Upper lobe of right lung (tissue), 1 donor: ENCODE data around the gene PIP4K2A. TPM values are rescaled to one million over a fixed set of nuclear protein-coding genes. Genes with fewer than 3 reads are reported as not detected.

Source experiments
- ATAC-seq: fragments of 200-7000 bp; cut with Tn5 transposase; one replicate; pipeline ENCODE4 v1.9.1; 2020; ENCODE audit warnings: mild to moderate bottlenecking, moderate library complexity
- DNase-seq: peaks from one replicate; pipeline ENCODE4 v3.0.0-alpha.2; 2020
- H3K27ac ChIP-seq: fragments of 200-600 bp; one replicate; pipeline ENCODE4 v1.8.0; 2022
- H3K27me3 ChIP-seq: fragments of 200-600 bp; one replicate; pipeline ENCODE4 v1.8.0; 2022; ENCODE audit warnings: mild to moderate bottlenecking
- H3K36me3 ChIP-seq: fragments of 200-600 bp; one replicate; pipeline ENCODE4 v1.8.0; 2022
- H3K4me1 ChIP-seq: fragments of 200-600 bp; one replicate; pipeline ENCODE4 v1.8.0; 2022
- H3K4me3 ChIP-seq: fragments of 200-600 bp; one replicate; pipeline ENCODE4 v1.8.0; 2022; ENCODE audit warnings: mild to moderate bottlenecking
- H3K9me3 ChIP-seq: fragments of 200-600 bp; one replicate; pipeline ENCODE4 v1.8.0; 2022
- intact Hi-C: fragments of 100-400 bp; cut with DNase I; formaldehyde crosslinking; loops from one replicate; pipeline ENCODE4 v1.11.0; 2022
- total RNA-seq: library from RNA; stranded (reverse); fragmentation: NEBNext Ultra II Directional; extraction: Animal tissue kit (Norgen Biotek cat#: 25700); gene quantifications from one replicate; pipeline ENCODE4 v1.2.1, GENCODE V29; 2021
- TF ChIP-seq, protein P1 (sequence below): fragments of 200-600 bp; IDR thresholded peaks from one replicate; pipeline ENCODE4 v1.8.0; 2022; ENCODE audit warnings: antibody characterized with exemption
- donor health status: DM: no; HTN: yes; CAD: no; lungs with severe emphysema.

Gene PIP4K2A
- total RNA-seq, 1 donor from 2014 or later, result 61.2 TPM

DNA sequence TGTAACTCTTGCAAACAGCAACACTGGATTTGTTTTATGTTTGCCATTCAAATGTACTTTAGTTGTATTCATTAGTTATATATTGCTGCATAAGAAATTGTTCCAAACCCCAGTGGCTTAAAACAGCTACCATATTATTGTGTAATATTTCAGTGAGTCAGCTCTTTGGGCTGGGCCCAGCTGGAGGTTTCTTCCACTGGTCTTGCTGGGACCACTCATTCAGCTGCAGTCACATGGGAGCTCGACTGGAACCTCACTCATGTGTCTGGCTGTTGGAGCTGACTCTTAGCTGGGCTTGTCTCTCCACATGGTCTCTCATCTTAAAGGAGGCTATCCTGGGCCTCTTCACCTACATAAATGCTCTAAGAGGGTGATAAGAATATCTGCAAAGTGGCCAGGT lies 23.2 kb upstream of the PIP4K2A start:
- no peaks in the 10 kb centered on the region for H3K9me3 ChIP-seq
- H3K27ac ChIP-seq, result no peak overlapping the region
- H3K4me3 ChIP-seq, result no peak overlapping the region
- no peaks in the 10 kb centered on the region for H3K4me1 ChIP-seq
- ATAC-seq, result peak; percentile 62
- intact Hi-C loops, result no loop called here
- H3K36me3 ChIP-seq, result no peaks in the 10 kb centered on the region
- DNase-seq, result no peak
- H3K27me3 ChIP-seq, result no peaks in the 10 kb centered on the region
- TF ChIP-seq, protein P1, sequence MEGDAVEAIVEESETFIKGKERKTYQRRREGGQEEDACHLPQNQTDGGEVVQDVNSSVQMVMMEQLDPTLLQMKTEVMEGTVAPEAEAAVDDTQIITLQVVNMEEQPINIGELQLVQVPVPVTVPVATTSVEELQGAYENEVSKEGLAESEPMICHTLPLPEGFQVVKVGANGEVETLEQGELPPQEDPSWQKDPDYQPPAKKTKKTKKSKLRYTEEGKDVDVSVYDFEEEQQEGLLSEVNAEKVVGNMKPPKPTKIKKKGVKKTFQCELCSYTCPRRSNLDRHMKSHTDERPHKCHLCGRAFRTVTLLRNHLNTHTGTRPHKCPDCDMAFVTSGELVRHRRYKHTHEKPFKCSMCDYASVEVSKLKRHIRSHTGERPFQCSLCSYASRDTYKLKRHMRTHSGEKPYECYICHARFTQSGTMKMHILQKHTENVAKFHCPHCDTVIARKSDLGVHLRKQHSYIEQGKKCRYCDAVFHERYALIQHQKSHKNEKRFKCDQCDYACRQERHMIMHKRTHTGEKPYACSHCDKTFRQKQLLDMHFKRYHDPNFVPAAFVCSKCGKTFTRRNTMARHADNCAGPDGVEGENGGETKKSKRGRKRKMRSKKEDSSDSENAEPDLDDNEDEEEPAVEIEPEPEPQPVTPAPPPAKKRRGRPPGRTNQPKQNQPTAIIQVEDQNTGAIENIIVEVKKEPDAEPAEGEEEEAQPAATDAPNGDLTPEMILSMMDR, result no peak

DNA sequence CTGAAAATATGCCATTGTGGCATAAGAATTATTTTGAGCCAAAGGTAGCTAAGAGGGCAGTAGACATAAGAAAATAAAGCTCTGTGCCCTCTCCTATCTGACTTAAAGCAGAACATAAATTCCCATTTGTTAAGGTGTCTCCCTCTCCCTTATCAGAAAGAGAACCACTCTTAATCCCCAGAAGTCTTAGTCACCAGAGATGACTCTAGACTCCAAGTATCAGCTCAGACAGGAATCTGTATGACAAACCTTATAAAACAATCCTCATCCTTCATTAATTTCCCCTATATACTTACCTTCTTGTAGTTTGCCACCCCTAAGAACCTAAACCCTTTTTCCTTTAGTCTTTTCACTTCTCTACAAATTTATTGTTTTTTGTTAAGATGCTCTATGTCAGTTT lies 21.8 kb upstream of the PIP4K2A start:
- ATAC-seq (no peak), DNase-seq (no peak)
- no peaks in the 10 kb centered on the region for H3K4me1 ChIP-seq
- TF ChIP-seq, protein P1, result no peak
- no peak overlapping the region for H3K27ac ChIP-seq
- H3K4me3 ChIP-seq, result no peak overlapping the region
- H3K9me3 ChIP-seq, result no peaks in the 10 kb centered on the region
- H3K27me3 ChIP-seq, result no peaks in the 10 kb centered on the region
- no peaks in the 10 kb centered on the region for H3K36me3 ChIP-seq
- intact Hi-C loops, result no loop called here

DNA sequence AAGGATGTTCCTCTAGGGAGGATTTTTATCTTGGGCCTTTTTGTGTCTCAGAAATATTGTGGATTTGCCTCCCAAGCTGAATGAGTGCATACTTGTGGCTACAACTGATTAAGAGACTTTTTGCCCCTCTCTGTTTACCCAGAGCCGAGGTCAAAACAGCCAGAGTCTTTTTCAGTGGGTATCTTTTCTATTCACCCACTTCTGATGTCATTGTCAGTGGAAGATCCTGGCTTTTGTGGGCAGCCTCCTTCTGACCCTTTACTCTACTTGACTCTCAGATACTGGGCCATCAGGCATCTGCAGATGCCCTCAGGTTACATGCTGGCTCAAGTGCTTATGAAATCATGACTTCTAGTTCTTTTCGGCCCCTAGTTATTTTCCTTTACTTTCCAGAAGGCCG lies 19.6 kb upstream of the PIP4K2A start:
- Histone ChIP-seq H3K4me3 (no peak overlapping the region), H3K36me3 (no peaks in the 10 kb centered on the region), H3K27ac (no peak overlapping the region), H3K9me3 (no peaks in the 10 kb centered on the region), H3K27me3 (no peaks in the 10 kb centered on the region), H3K4me1 (no peaks in the 10 kb centered on the region)
- no peak for ATAC-seq
- no peak for DNase-seq
- intact Hi-C loops, result no loop called here
- TF ChIP-seq, protein P1, result no peak

DNA sequence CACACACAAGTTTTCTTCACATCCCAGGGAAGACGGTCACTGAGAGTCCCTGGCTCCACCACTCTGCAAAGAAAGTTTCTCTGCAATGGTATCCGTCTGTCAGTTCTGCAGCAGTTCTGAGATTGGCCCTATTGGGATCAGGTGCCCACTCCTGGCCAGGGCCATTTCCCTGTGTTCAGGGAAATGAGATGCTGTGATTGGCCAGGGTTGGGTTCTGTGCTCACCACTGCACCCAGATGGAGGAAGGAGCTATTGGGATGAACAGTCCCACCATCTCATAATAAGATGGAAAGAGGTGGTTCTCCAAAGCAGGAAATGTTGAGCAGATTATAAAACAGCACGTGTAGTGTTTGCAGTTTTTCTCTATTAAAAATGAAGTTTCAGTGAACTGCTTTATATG lies 13.3 kb upstream of the PIP4K2A start:
- ATAC-seq, result peak; percentile 15
- Histone ChIP-seq H3K27ac (no peak overlapping the region), H3K27me3 (no peaks in the 10 kb centered on the region), H3K9me3 (no peaks in the 10 kb centered on the region), H3K36me3 (no peaks in the 10 kb centered on the region), H3K4me3 (no peak overlapping the region), H3K4me1 (no peaks in the 10 kb centered on the region)
- intact Hi-C loops, result no loop called here
- TF ChIP-seq, protein P1, result no peak
- DNase-seq, result no peak

DNA sequence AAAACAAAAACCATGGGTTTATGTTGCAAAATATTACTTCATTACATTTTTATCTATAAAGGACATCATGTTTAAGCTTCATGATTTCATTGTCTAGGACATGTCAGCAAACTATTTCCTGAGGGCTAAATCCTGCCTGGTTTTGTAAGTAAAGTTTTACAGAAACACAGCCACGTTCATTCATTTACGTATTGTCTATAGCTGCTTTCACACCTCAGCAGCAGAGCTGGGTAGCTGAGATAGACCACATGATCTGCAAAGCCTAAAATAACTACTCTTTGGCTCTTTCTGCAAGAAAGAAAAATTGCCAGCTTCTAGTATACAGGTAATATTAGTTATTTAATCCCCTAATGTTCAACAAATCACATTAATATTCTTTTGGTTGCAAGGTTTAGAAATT lies 12.7 kb upstream of the PIP4K2A start:
- Histone ChIP-seq H3K36me3 (no peaks in the 10 kb centered on the region), H3K27ac (no peak overlapping the region), H3K9me3 (no peaks in the 10 kb centered on the region), H3K27me3 (no peaks in the 10 kb centered on the region), H3K4me3 (no peak overlapping the region), H3K4me1 (no peaks in the 10 kb centered on the region)
- TF ChIP-seq, protein P1, result no peak
- intact Hi-C loops, result no loop called here
- ATAC-seq (no peak), DNase-seq (no peak)

DNA sequence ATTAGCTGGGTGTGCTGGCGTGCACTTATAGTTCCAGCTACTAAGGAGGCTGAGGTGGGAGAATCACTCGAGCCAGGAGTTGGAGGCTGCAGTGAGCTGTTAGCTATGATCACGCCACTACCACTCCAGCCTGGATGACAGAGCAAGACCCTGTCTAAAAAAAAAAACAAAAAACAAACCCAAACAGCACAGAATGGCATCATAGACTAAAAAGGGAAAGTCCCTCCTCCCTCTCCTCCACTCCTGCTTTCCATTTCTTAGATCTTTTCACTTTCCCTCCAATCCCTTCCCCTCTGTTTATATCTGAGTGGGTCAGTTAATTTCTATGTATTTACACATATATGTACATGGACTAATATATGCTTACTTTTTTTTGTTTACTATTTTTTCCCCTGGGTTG lies 10.4 kb upstream of the PIP4K2A start:
- TF ChIP-seq, protein P1, result no peak
- Histone ChIP-seq H3K4me1 (no peaks in the 10 kb centered on the region), H3K4me3 (no peak overlapping the region), H3K9me3 (no peaks in the 10 kb centered on the region), H3K27ac (no peak overlapping the region), H3K36me3 (no peaks in the 10 kb centered on the region), H3K27me3 (no peaks in the 10 kb centered on the region)
- intact Hi-C loops, result no loop called here
- ATAC-seq (no peak), DNase-seq (no peak)
